Astrocyte (in vitro differentiated cells and primary cell): Measurements from ENCODE around the gene RTKN. TPM values are rescaled to one million over a fixed set of nuclear protein-coding genes. Genes with fewer than 3 reads are reported as not detected.

Source experiments
- DNase-seq: peaks from one replicate; pipeline ENCODE4 v3.0.0-alpha.2; 2010; ENCODE audit warnings: low read depth
- FAIRE-seq: peaks from 2 replicates; lab custom pipeline; 2011; peaks lifted over from hg19 to GRCh38; lab: Jason Lieb, UNC
- H2AFZ ChIP-seq: 2 replicates; pipeline ENCODE4 v1.6.0; 2012; ENCODE audit warnings: low read depth, low read length, inconsistent platforms
- H3K27ac ChIP-seq: 2 replicates; pipeline ENCODE4 v1.5.1; 2011; ENCODE audit warnings: low read depth, low read length, inconsistent platforms
- H3K27me3 ChIP-seq: 2 replicates; pipeline ENCODE4 v1.6.0; 2011; ENCODE audit warnings: low read length, inconsistent platforms; ENCODE audit not compliant: insufficient read depth
- H3K36me3 ChIP-seq: 2 replicates; pipeline ENCODE4 v1.5.1; 2011; ENCODE audit warnings: low read length, inconsistent platforms; ENCODE audit not compliant: insufficient read depth
- H3K4me1 ChIP-seq: 2 replicates; pipeline ENCODE4 v1.5.1; 2011; ENCODE audit warnings: low read length, inconsistent platforms; ENCODE audit not compliant: insufficient read depth
- H3K4me2 ChIP-seq: 2 replicates; pipeline ENCODE4 v1.6.0; 2012; ENCODE audit warnings: low read length, inconsistent platforms
- H3K4me3 ChIP-seq: 2 replicates; pipeline ENCODE4 v1.5.1; 2011; ENCODE audit warnings: low read depth, mild to moderate bottlenecking, low read length, inconsistent platforms; ENCODE audit not compliant: insufficient read depth
- H3K79me2 ChIP-seq: 2 replicates; pipeline ENCODE4 v1.6.0; 2012; ENCODE audit warnings: mild to moderate bottlenecking, low read length, inconsistent platforms; ENCODE audit not compliant: insufficient read depth
- H3K9ac ChIP-seq: 2 replicates; pipeline ENCODE4 v1.6.0; 2012; ENCODE audit warnings: mild to moderate bottlenecking, low read length, inconsistent platforms
- H3K9me3 ChIP-seq: 2 replicates; pipeline ENCODE4 v1.5.1; 2012; ENCODE audit warnings: low read depth, mild to moderate bottlenecking, low read length, inconsistent platforms; ENCODE audit not compliant: insufficient read depth
- H4K20me1 ChIP-seq: 2 replicates; pipeline ENCODE4 v1.6.0; 2012; ENCODE audit warnings: low read length, inconsistent platforms; ENCODE audit not compliant: insufficient read depth
- H3K27ac Mint-ChIP-seq: one replicate; pipeline ENCODE4 v1.8.0; 2021; ENCODE audit warnings: mild to moderate bottlenecking, mixed read lengths; ENCODE audit not compliant: unreplicated experiment
- H3K27me3 Mint-ChIP-seq: one replicate; pipeline ENCODE4 v1.8.0; 2021; ENCODE audit warnings: low read depth, mixed read lengths; ENCODE audit not compliant: unreplicated experiment
- H3K36me3 Mint-ChIP-seq: one replicate; pipeline ENCODE4 v1.8.0; 2021; ENCODE audit warnings: low read depth, mixed read lengths; ENCODE audit not compliant: unreplicated experiment
- H3K4me1 Mint-ChIP-seq: one replicate; pipeline ENCODE4 v1.8.0; 2021; ENCODE audit warnings: low read depth, mixed read lengths; ENCODE audit not compliant: unreplicated experiment
- H3K4me3 Mint-ChIP-seq: one replicate; pipeline ENCODE4 v1.8.0; 2021; ENCODE audit warnings: mild to moderate bottlenecking, moderate library complexity, mixed read lengths; ENCODE audit not compliant: unreplicated experiment
- H3K9me3 Mint-ChIP-seq: one replicate; pipeline ENCODE4 v1.8.0; 2021; ENCODE audit warnings: mild to moderate bottlenecking, mixed read lengths; ENCODE audit not compliant: unreplicated experiment
- EZH2 ChIP-seq: IDR thresholded peaks from 2 replicates; pipeline ENCODE4 v1.6.1; 2012; ENCODE audit warnings: mild to moderate bottlenecking, low read length, inconsistent platforms; ENCODE audit not compliant: insufficient read depth
- total RNA-seq: library from RNA; stranded (reverse); gene quantifications from 2 replicates; pipeline ENCODE4 v1.2.1, GENCODE V29; 2021
- TF ChIP-seq, protein P1 (sequence below): IDR thresholded peaks from 2 replicates; pipeline ENCODE4 v1.5.1; 2011; ENCODE audit warnings: low read depth, mild to moderate bottlenecking, inconsistent platforms, low read length, moderate library complexity; ENCODE audit not compliant: insufficient read depth

Gene RTKN
- total RNA-seq, 1 donor from 2014 or later, result 41.6 TPM

DNA sequence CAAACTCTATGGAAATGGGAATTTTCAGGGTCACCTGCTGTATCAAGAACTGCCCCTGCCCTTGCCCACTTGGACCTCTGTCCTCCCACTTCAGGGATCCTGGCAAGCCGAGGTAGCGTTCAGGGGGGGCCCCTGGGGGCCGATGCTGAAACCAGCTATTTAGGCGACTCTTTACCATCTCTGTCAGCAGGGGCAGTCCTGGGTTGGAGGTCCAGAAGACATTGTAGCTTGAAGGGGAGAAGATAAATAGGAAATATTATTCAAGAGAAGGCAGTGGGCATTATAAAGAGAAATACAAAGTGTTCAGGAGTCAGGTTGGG lies 21.0 kb upstream of the RTKN start:
- no peak for DNase-seq
- peaks cover 50% of the 10 kb centered on the region for H3K79me2 ChIP-seq
- no peak overlapping the region for H3K4me3 ChIP-seq
- no peaks in the 10 kb centered on the region for H3K27me3 ChIP-seq
- H3K36me3 Mint-ChIP-seq, result peaks cover 3% of the 10 kb centered on the region
- H3K4me1 ChIP-seq, result peaks cover 11% of the 10 kb centered on the region
- H3K4me1 Mint-ChIP-seq, result peaks cover 18% of the 10 kb centered on the region
- peak overlapping the region; percentile 45 for H3K4me2 ChIP-seq
- no peak overlapping the region for H2AFZ ChIP-seq
- peaks cover 4% of the 10 kb centered on the region for H3K36me3 ChIP-seq
- peak overlapping the region; percentile 96 for H3K4me3 Mint-ChIP-seq
- no peak for FAIRE-seq
- H3K27me3 Mint-ChIP-seq, result no peaks in the 10 kb centered on the region
- no peak overlapping the region for H3K9ac ChIP-seq
- no peak overlapping the region for H3K27ac ChIP-seq
- H4K20me1 ChIP-seq, result peaks cover 16% of the 10 kb centered on the region
- no peaks in the 10 kb centered on the region for H3K9me3 Mint-ChIP-seq
- no peaks in the 10 kb centered on the region for H3K9me3 ChIP-seq
- peak overlapping the region; percentile 26 for H3K27ac Mint-ChIP-seq
- TF ChIP-seq, protein P1, sequence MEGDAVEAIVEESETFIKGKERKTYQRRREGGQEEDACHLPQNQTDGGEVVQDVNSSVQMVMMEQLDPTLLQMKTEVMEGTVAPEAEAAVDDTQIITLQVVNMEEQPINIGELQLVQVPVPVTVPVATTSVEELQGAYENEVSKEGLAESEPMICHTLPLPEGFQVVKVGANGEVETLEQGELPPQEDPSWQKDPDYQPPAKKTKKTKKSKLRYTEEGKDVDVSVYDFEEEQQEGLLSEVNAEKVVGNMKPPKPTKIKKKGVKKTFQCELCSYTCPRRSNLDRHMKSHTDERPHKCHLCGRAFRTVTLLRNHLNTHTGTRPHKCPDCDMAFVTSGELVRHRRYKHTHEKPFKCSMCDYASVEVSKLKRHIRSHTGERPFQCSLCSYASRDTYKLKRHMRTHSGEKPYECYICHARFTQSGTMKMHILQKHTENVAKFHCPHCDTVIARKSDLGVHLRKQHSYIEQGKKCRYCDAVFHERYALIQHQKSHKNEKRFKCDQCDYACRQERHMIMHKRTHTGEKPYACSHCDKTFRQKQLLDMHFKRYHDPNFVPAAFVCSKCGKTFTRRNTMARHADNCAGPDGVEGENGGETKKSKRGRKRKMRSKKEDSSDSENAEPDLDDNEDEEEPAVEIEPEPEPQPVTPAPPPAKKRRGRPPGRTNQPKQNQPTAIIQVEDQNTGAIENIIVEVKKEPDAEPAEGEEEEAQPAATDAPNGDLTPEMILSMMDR, result no peak
- TF ChIP-seq EZH2, result no peak

DNA sequence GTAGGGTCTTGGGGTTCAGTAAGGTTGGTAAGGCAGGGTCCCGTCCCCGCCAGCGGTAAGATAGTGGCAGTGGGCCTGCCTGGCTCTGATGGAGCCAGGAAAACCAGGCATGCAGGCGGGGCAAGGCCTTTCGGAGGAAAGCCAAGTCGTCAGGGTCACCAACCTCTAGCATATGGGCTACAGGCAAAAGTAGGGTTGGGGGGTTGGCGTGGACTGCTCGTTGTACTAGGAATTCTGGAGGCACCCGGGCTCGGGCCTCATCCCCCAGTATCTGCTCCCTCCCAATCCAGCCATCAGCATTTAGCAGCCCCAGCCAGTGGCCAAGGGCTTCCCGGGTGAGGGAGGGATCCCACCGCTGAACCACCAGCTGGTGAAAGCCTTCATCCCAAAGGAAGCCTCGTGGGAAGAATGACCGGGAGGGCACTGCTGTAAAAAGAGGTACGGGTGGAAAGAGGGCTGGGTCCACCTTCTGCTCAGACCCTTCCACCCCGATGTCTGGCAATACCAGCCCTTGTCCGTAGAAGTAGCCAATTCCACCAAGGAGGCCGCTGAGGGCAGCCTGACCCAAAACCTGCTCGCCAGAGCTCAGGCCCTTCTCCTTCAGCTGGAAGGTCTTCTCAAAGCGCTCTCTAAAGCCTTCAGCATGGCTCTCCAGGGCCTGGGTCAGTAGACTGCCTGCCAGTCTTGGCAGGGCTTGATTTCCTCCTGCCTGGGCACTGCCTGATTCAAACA lies 20.5 kb upstream of the RTKN start:
- FAIRE-seq (no peak), DNase-seq (no peak)
- Histone ChIP-seq H3K4me2 (no peak overlapping the region), H4K20me1 (peaks cover 16% of the 10 kb centered on the region), H3K4me3 (no peak overlapping the region), H3K27ac (no peak overlapping the region), H3K36me3 (peaks cover 4% of the 10 kb centered on the region), H3K79me2 (peaks cover 50% of the 10 kb centered on the region), H3K9me3 (no peaks in the 10 kb centered on the region), H3K9ac (no peak overlapping the region), H3K4me1 (peaks cover 11% of the 10 kb centered on the region), H2AFZ (no peak overlapping the region), H3K27me3 (no peaks in the 10 kb centered on the region)
- Mint-ChIP-seq H3K36me3 (peaks cover 3% of the 10 kb centered on the region), H3K9me3 (no peaks in the 10 kb centered on the region), H3K4me1 (peaks cover 18% of the 10 kb centered on the region), H3K27me3 (no peaks in the 10 kb centered on the region), H3K4me3 (peak overlapping the region; percentile 20), H3K27ac (peak overlapping the region; percentile 26)
- TF ChIP-seq, protein P1, result no peak
- TF ChIP-seq EZH2, result no peak
